OCI-LY3 (cell line): ENCODE data around the gene FCRLB.

Source experiments
- H2AFZ ChIP-seq: fragments of 200-600, 300-600 bp; shearing (Covaris generic); 2 replicates; pipeline ENCODE4 v1.6.0; 2014; ENCODE audit warnings: antibody characterized with exemption, low read depth, low read length
- H3K27ac ChIP-seq: fragments of 200-600, 300-600 bp; sonication (generic); 2 replicates; pipeline ENCODE4 v1.5.1; 2014; ENCODE audit warnings: mild to moderate bottlenecking, low read length, moderate library complexity, mixed read lengths
- H3K27me3 ChIP-seq: fragments of 200-600, 300-600 bp; sonication (generic); 2 replicates; pipeline ENCODE4 v1.6.1; 2014; ENCODE audit warnings: low read depth, low read length, mixed read lengths
- H3K36me3 ChIP-seq: fragments of 200-600, 300-600 bp; sonication (generic); replicated peaks from 2 replicates; pipeline ENCODE3; 2014; ENCODE audit warnings: low read depth, low read length, mixed read lengths
- H3K4me1 ChIP-seq: fragments of 300-600, 200-600 bp; sonication (generic); 2 replicates; pipeline ENCODE4 v1.6.1; 2014; ENCODE audit warnings: low read length, mixed read lengths
- H3K4me2 ChIP-seq: fragments of 200-600, 300-600 bp; sonication (generic); 2 replicates; pipeline ENCODE4 v1.6.1; 2014; ENCODE audit warnings: low read length, mixed read lengths
- H3K4me3 ChIP-seq: fragments of 300-600, 200-600 bp; sonication (generic); 2 replicates; pipeline ENCODE4 v1.5.1; 2014; ENCODE audit warnings: antibody characterized with exemption, mild to moderate bottlenecking, low read length, moderate library complexity
- H3K79me2 ChIP-seq: fragments of 300-600, 200-600 bp; shearing (Covaris generic); 2 replicates; pipeline ENCODE4 v1.6.1; 2014; ENCODE audit warnings: mild to moderate bottlenecking, low read length, mixed read lengths
- H3K9ac ChIP-seq: fragments of 300-600, 200-600 bp; shearing (Covaris generic); 2 replicates; pipeline ENCODE4 v1.6.0; 2014; ENCODE audit warnings: mild to moderate bottlenecking, low read length, moderate library complexity
- H3K9me3 ChIP-seq: fragments of 200-600, 300-600 bp; shearing (Covaris generic); 2 replicates; pipeline ENCODE4 v1.6.1; 2014; ENCODE audit warnings: low read length, mixed read lengths; ENCODE audit not compliant: insufficient read depth
- H4K20me1 ChIP-seq: fragments of 200-600, 300-600 bp; sonication (generic); 2 replicates; pipeline ENCODE4 v1.6.1; 2016; ENCODE audit warnings: low read length, mixed read lengths; ENCODE audit not compliant: insufficient read depth
- EZH2phosphoT487 ChIP-seq: fragments of 200-600 bp; shearing (Covaris generic); IDR thresholded peaks from 2 replicates; pipeline ENCODE4 v1.6.1; 2018; ENCODE audit warnings: antibody characterized with exemption, mixed run types, low read depth
- TF ChIP-seq, protein P1 (sequence below): fragments of 200-600, 300-600 bp; sonication (generic); IDR thresholded peaks from 2 replicates; pipeline ENCODE4 v1.5.1; 2014; ENCODE audit warnings: antibody characterized with exemption, low read length, low read depth

The FCRLB gene

GRCh38 chr1:161777261-161777660 lies 55.9 kb downstream of the FCRLB start:
- no peaks in the 10 kb centered on the region for H3K27me3 ChIP-seq
- H3K4me2 ChIP-seq, result no peak overlapping the region
- no peak overlapping the region for H3K4me3 ChIP-seq
- no peaks in the 10 kb centered on the region for H3K36me3 ChIP-seq
- no peaks in the 10 kb centered on the region for H3K9me3 ChIP-seq
- no peak overlapping the region for H3K27ac ChIP-seq
- TF ChIP-seq EZH2phosphoT487, result no peak
- TF ChIP-seq, protein P1, sequence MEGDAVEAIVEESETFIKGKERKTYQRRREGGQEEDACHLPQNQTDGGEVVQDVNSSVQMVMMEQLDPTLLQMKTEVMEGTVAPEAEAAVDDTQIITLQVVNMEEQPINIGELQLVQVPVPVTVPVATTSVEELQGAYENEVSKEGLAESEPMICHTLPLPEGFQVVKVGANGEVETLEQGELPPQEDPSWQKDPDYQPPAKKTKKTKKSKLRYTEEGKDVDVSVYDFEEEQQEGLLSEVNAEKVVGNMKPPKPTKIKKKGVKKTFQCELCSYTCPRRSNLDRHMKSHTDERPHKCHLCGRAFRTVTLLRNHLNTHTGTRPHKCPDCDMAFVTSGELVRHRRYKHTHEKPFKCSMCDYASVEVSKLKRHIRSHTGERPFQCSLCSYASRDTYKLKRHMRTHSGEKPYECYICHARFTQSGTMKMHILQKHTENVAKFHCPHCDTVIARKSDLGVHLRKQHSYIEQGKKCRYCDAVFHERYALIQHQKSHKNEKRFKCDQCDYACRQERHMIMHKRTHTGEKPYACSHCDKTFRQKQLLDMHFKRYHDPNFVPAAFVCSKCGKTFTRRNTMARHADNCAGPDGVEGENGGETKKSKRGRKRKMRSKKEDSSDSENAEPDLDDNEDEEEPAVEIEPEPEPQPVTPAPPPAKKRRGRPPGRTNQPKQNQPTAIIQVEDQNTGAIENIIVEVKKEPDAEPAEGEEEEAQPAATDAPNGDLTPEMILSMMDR, result no peak
- no peak overlapping the region for H3K9ac ChIP-seq
- H4K20me1 ChIP-seq, result peaks cover 61% of the 10 kb centered on the region
- H2AFZ ChIP-seq, result no peak overlapping the region
- H3K79me2 ChIP-seq, result peaks cover 58% of the 10 kb centered on the region
- peaks cover 42% of the 10 kb centered on the region for H3K4me1 ChIP-seq
